GM18519 (cell line): ENCODE data around the gene DLX1.
"Not testable (repeated sequence)": the region's sequence is repeated elsewhere in the genome, so short reads cannot be mapped to it uniquely, and the experiment has no call there.

Source experiments
- ATAC-seq: cut with Tn5 transposase; IDR thresholded peaks from one replicate; pipeline ENCODE4 v1.9.1; 2021; ENCODE audit warnings: mild to moderate bottlenecking, moderate library complexity; ENCODE audit not compliant: unreplicated experiment, low FRiP score

DLX1 gene

DNA sequence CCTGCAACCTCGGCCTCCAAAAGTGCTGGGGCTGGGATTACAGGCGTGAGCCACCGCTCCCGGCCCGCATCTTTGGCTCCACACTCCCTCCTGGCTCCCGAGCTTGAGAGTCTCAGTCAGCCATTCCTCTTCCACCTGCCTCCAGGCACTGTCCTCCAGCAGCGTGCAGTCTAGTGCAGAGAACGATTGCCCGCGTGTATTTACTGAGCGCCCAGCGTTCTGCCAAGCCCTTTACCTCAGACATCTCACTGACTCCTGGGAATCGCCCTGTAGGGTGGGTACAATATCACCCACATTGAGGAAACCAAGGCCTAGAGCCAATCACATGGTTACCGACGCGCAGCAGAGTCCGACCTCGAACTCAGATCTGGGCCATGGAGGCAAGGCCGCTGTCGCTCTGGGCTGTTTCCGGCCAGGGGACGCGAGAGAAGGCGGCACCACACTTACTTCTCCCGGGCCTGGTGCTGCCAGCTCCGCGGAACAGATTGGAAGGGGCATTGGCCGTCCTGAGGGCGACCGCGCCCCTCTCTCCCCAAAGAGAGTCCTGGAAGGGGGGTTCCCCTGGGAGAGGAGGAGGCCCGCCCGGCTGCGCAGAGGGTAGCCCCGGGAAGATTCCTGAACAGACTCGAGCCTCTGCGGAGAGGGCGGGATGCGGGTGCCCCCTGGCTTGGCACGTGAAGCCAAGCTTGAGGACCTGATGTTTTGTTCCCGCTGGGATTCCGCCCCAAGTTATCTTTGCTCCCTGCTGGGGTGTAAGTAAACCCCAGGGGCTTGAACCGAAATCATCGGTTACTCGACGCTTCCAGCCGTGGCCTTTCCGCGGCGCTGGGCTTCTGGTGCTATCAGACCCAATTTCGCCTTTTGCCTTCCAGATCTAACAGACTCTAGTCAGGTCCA is 22.6 kb downstream of the DLX1 start:
- no peak for ATAC-seq

DNA sequence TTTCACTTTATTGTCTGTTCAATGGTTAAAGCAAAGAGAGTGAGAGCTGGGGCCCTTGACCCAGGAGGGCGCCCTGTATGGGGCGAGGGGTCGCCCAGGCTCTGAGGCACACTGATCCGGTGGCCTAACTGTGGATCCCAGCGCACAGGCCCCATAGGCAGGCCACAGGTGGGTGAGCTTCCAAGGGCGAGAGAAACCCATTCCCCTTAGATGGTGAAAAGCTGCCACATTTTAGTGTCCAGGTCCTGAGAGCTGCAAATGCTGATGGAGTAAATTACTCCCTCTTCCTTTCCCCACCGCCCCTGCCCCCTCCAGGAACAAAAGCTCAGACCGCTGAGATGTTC is 23.3 kb downstream of the DLX1 start:
- no peak for ATAC-seq

DNA sequence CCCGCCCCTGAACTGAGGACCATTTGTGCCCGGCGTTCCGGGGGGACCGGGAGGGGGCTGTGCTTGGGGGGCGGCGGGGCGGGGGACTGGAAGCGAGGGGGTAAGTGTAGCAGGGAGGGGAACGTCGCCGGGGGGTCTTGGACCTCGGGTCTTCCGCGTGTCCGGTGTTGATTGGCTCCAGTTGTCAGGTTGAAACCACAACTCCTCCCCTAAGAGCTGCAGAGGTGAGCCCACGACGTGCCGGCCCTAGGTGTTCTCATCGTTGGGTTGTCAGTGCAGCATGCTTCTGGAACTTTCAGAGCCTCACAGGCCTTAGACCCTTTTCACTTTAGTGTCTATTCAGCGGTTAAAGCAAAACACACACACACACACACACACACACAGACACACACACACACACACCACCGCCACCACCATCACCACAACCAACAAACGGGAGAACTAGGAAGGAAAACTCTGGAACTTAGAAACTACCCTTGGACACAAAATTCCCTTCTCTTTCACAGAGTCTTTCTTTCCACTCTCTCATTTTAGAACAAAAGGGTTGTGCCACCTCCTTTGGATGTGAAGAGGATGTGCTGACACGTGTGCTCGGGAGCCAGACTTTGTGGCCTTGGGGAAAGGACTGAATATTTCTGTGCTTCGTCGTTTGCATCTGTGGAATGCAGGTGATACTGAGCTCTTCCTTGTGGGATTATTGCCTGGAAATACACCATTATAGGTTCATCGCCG is 24.1 kb downstream of the DLX1 start:
- no peak for ATAC-seq

DNA sequence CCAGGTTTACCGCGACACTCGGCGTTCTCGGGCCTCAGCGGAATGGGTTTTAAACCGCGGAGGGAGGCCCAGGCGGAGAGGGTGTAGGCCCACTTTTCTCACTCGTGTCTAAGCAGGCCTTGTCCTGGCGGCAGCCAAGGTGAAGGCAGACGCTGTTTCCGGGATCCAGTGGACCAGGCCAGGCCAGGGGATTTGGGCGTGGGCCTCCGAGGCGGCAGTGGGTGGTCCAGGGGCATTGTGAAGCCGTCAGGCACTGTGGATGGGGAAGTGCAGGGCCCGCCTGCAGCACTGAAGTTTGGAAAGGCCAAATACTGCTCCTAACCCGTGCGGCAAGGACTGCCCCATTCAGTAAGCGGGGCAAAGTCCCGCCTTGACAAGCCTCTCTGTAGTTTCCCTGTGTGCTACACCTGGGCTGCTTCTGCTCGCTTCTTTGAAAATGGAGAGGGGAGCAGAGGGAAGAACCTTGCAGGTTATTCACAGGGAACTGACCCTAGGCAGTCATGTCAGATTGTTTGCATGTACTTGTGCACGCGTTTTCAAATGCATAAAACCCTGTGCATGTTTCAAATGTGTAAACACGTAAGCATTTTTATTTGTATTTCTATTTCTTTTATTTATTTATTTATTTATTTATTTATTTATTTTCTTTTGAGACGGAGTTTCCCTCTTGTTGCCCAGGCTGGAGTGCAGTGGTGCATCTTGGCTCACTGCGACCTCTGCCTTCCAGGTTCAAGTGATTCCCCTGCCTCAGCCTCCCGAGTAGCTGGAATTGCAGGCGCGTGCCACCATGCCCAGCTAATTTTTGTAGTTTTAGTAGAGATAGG is 24.9 kb downstream of the DLX1 start:
- no peak for ATAC-seq

DNA sequence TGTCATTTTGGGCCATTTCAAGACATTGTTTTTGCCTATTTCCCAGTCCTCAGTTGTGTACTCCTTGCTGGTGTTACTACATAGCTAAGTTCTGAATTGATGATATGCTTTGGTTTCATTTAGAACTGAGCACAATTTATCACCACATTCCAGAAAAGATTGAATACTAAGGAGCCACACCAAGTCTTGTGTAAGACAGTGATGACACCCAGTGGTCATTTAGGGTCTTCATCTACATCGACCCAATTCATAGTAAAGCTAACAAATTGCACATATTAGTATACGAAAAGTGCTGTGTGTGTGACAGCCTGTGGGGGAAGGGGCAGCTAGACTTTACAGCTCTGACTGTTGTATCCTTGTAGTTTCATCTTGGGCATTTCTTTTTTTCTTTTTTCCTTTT is 28.3 kb downstream of the DLX1 start:
- no peak for ATAC-seq

DNA sequence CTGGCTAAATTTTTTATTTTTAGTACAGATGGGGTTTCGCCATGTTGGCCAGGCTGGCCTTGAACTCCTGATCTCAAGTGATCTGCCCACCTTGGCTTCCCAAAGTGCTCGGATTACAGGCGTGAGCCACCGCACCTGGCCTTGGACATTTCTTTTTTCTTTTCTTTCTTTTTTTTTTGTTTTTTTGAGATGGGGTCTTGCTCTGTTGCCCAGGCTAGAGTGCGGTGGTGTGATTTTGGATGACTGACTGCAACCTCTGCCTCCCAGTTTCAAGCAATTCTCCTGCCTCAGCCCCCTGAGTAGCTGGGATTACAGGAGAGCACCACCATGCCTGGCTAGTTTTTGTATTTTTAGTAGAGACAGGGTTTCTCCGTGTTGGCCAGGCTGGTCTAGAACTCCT is 28.9 kb downstream of the DLX1 start:
- ATAC-seq = not testable (repeated sequence)

DNA sequence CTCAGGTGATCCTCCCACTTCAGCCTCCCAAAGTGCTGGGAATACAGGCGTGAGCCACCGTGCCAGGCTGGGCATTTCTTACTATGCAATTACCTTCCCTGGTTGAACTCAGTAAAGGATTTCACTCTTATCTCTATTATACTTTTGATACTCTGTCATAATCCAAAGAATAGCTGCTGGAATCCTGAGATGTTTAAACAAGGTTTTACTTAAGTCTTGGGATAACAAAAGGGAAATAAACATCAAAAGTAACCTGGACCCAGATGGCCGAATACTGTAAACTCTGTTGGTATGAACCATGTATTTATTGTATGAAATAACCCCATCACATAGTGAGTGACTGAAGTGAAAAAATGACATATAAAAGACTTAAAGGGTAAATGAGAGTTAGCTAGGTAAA is 29.3 kb downstream of the DLX1 start:
- no peak for ATAC-seq

DNA sequence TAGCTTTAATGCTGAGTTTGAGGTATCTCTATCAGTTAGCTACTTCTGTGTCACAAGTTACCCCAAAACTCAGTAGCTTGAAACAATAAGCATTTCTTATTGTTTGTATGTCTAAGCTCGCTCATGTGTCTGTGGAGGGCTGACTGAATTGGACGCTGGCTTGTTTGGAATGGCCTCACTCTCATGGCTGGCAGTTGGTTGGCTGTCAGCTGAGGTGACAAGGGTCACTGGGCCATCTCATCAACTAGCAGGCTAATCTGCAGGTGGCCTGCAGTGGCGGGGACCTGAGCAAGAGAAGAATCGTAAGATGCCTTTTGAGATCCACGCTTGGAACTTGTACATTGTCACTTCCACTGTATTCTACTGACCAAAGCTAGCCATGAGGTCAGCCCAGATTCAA is 30.8 kb downstream of the DLX1 start:
- ATAC-seq = no peak

DNA sequence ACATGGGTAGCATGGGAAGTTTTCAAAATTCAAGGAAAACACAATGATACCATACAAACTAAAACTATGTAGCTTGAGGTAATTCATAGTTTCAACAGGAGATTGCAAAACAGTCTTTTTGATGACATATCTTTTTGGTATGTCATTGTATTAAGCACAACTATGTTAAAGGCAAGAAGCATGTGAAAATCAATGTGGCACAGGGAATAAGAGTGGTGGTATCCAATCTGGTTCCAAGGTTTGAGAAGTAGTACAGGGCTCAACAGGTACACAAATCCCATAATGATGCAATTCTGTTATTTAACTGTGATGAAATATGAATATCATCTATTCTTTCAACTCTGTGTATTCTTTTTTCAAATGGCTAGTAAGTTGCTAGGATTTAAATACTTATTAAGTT is 33.8 kb downstream of the DLX1 start:
- ATAC-seq = no peak

DNA sequence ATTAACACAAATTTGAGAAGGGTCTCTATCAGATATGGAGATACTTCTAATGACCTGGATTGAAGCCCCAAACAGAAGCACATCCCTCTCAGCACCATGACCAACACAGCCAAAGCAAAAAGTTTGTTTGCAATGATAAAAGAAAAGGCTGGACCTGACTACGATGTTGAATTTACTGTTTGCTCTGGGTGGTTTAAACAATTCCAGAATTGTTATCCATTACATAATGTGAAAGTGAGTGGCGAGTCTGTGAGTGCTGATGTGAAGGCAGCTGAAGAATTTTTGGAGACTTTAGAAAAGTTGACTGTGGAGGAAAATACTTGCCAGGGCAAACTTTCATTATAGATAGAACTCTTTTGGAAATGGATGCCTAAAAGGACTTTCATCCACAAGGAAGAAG is 34.8 kb downstream of the DLX1 start:
- ATAC-seq = no peak

DNA sequence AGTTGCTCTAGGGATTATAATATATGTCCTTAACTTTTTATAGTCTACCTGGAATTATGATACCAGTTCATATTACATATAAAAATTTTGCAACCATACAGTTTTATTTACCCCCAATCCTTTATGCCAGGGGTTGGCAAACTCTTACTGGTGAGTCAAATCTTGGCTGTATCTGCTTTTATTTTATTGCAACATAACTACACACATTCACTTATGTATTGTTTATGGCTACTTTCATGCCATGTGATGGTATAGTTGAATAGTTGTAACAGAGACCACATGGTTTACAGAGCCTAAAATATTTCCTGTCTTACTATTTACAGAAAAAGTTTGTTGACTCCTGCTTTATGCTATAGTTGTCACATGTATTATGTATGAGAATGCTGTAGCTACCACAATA is 43.2 kb downstream of the DLX1 start:
- ATAC-seq = no peak

DNA sequence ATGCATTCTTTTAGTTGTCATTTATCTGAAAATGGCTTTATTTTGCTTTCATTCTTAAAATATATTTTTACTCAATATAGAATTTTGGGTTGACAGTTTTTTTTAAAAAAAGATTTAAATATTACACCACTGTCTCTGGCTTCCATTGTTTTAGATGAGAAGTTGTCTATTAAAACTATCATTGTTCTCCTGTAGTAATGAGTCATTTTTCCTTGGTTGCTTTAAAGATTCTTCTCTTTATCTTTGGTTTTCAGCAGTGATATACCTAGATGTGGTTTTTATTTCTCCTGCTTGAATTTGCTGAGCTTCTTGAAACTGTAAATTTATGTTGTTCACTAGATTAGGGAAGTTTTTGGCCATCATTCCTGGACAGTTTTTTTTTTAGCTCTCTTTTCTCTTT is 44.1 kb downstream of the DLX1 start:
- no peak for ATAC-seq

DNA sequence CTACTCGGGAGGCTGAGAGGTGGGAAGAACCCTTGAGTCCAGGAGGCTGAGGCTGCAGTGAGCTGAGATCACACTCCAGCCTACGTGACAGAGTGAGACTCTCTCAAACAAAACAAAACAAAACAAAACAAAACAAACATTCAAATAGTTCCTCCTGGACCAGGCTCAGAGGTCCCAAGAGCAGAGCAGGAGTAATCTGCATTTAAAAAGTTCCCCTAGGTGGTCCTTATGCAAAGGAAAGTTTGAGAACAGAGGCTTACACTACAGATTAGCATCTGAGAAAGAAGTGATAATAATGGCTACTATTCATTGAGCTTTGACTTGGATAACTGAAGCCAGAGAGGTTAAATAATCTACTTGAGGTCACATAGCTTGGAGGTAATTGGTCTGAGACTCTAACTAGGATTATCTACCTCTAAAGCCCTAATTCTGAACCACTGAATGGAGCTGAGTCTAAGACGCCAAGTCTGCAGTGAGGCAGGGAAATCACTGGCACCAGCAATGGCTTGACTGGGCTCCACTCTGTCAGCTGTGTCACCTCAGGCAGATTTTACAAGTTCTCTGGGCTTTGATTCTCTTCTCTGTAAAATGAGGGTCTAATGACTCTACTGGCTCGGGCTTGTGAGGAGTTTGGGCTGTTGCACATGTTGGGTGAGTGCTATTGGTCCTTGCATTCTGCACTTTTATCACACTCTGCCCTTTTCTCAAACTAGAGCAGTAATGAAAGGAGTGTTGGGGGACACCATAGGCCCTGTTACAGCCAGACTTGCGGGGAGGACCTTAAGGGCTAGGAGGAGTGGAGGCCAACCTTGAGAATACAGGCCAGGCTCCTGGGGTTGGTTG is 46.6 kb downstream of the DLX1 start:
- ATAC-seq = no peak

DNA sequence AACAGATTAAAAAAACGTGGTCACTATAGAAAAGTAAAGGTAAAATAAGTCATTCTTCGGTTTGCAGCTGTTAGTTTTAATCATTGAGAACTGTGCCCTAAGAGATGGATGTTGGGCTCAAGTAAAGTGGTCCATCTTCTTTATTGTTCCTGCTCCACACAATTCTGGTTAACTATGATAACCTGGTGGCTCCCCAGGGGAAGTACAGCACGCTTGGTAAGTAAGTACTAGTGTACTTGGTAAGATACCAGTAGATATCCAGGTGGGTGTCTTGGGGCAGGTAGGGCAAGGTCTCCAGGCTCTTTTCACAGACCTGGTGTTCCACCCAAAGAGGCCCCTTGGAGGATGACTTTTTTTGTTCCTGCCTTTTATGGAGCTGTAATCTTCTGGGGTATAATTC is 49.0 kb downstream of the DLX1 start:
- no peak for ATAC-seq

DNA sequence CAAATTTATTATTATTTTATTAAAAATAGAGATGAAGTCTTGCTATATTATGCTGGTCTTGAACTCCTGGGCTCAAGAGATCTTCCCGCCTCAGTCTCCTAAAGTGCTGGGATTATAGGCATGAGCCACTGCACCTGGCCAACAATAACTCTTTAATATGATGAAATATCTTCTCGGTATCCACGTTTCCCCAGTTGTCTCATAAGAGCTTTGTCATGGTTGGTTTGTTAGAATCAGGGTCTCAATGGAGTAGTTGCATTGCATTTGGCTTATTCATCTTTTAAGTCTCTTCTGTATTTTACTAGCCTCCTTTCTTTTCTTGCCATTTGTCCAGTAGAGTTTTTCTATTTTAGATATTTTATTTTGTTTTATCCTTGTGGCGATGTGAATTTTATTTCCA is 50.1 kb downstream of the DLX1 start:
- ATAC-seq = no peak

DNA sequence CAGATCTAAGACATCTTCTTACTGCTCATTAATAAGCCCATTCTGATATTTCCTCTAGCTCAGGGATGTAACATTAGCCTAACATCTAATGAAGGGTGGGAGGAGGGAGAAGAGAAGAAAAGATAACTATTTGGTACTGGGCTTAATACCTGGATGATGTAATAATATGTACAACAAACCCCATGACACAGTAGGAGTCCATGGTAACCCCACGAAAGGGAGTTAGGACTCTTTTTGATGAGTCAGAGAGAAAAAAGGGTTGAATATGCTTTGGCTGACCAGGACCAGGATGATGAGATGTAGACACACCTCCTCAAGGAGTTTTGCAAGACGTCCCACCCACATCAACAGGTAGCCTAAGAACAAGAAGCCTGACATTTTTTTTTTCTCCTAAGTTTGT is 51.8 kb downstream of the DLX1 start:
- no peak for ATAC-seq

DNA sequence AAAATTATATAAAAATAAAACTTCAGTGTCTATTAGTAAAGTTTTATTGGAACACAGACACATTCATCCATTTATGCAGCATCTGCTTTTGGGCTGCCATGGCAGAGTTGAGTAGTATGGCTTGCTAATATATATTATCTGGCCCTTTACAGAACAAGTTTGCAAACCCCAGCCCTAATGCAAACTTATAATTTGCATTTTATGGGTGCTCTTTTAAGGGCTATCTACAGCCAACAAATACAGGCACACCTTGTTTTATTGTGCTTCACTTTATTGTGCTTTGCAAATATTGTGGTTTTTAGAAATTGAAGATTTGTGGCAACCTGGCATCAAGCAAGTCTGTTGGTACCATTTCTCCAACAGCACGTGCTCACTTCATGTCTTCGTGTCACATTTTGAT is 52.6 kb downstream of the DLX1 start:
- no peak for ATAC-seq

DNA sequence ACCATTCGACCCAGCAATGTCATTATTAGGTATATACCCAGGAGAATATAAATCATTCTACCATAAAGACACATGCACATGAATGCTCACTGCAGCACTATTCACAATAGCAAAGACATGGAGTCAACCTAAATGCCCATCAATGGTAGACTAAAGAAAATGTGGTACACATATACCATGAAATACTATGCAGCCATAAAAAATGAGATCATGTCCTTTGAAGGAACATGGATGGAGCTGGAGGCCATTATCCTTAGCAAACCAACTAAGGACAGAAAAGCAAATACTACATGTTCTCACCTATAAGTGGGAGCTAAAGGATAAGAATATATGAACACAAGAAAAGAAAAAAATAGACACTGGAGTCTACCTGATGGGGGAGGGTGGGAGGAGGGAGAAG is 53.4 kb downstream of the DLX1 start:
- not testable (repeated sequence) for ATAC-seq
